Measurements from ENCODE around the gene TMEM132A.
"Not testable (repeated sequence)": the region's sequence is repeated elsewhere in the genome, so short reads cannot be mapped to it uniquely, and the experiment has no call there.

- TF ChIP-seq CTCF (IDR thresholded peaks at IDR 0.05 in 8 of 11, conservative IDR thresholded peaks at IDR 0.05 in 3 of 11); POLR2A (IDR thresholded peaks at IDR 0.05); POLR2AphosphoS5 (IDR thresholded peaks at IDR 0.05): not testable (repeated sequence)
These were observed 14.5 kb upstream of the TMEM132A start for GRCh38 chr11:60909680-60910280.

Data from spleen (tissue), 7 donors.